HG03342 (cell line): Measurements from ENCODE around the gene BLOC1S1.

Source experiments
- ATAC-seq: cut with Tn5 transposase; IDR thresholded peaks from one replicate; pipeline ENCODE4 v1.9.1; 2021; ENCODE audit warnings: mild to moderate bottlenecking, moderate library complexity; ENCODE audit not compliant: unreplicated experiment

Gene BLOC1S1

GRCh38 chr12:55715833-55716581 is at the start of gene BLOC1S1:
TSS of gene BLOC1S1 (plus strand) at chr12:55716046. CDS start at chr12:55716052, 6 bp downstream.
- peak; percentile 88 for ATAC-seq

- ATAC-seq = no peak
These were observed 49.3 kb upstream of the BLOC1S1 start for GRCh38 chr12:55666508-55666907.

GRCh38 chr12:55670276-55670675 is 45.6 kb upstream of the BLOC1S1 start:
- ATAC-seq = no peak

- ATAC-seq = no peak
These were observed 44.1 kb upstream of the BLOC1S1 start for GRCh38 chr12:55671746-55672145.

- peak; percentile 99 for ATAC-seq
These were observed 42.2 kb upstream of the BLOC1S1 start for GRCh38 chr12:55673638-55674037.

GRCh38 chr12:55675666-55676065 is 40.2 kb upstream of the BLOC1S1 start:
- ATAC-seq = no peak

- no peak for ATAC-seq
These were observed 39.1 kb upstream of the BLOC1S1 start for GRCh38 chr12:55676707-55677106.

- no peak for ATAC-seq
These were observed 36.2 kb upstream of the BLOC1S1 start for GRCh38 chr12:55679691-55680090.

- ATAC-seq = no peak
These were observed 34.4 kb upstream of the BLOC1S1 start for GRCh38 chr12:55681142-55682077.

GRCh38 chr12:55682087-55682796 is 33.6 kb upstream of the BLOC1S1 start:
- ATAC-seq = no peak

- no peak for ATAC-seq
These were observed 32.2 kb upstream of the BLOC1S1 start for GRCh38 chr12:55683676-55684075.

- ATAC-seq = no peak
These were observed 31.0 kb upstream of the BLOC1S1 start for GRCh38 chr12:55684761-55685370.

- ATAC-seq = no peak
These were observed 30.2 kb upstream of the BLOC1S1 start for GRCh38 chr12:55685671-55686070.

GRCh38 chr12:55686366-55687010 is 29.4 kb upstream of the BLOC1S1 start:
- no peak for ATAC-seq

- no peak for ATAC-seq
These were observed 28.1 kb upstream of the BLOC1S1 start for GRCh38 chr12:55687746-55688145.

- ATAC-seq = no peak
These were observed 26.9 kb upstream of the BLOC1S1 start for GRCh38 chr12:55688716-55689655.

- no peak for ATAC-seq
These were observed 23.1 kb upstream of the BLOC1S1 start for GRCh38 chr12:55692631-55693322.

- ATAC-seq = no peak
These were observed 22.3 kb upstream of the BLOC1S1 start for GRCh38 chr12:55693323-55694187.
